ENCODE results near the gene MAN1A1.

DNA sequence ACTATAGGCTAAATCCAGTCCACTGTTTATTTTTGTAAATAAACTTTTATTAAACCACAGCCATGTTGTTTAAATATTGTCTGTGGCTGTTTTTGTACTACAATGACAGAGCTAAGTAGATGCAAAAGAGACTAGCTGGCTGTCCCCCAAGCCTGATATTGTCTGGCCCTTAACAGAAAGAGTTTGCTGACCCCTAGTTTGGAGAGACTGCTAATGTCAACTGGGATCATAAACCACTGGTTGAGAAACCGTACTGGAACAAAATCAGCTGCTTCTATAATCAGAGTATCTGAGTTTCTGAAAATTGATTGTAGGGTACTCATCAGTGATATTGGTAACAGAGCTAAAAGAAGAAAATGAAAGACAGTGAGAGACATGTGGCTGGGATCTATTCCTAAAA lies 168.5 kb downstream of the MAN1A1 start:
- TF ChIP-seq NFRKB (IDR thresholded peaks at IDR 0.05) (no peak), FOXM1 (IDR thresholded peaks at IDR 0.05; ENCODE audit: borderline replicate concordance) (no peak), ELF4 (IDR thresholded peaks at IDR 0.05) (no peak), SUZ12 (IDR thresholded peaks at IDR 0.05) (no peak), ARNT (IDR thresholded peaks at IDR 0.05) (no peak), SP1 (IDR thresholded peaks at IDR 0.05) (no peak)
